NCI-H2081 (cell line): ENCODE data around the gene PREP.

Source experiments
- DNase-seq, 2 experiments: peaks; one replicate each; lab custom pipeline; 2025; lab: John Stamatoyannopoulos, UW

PREP gene

GRCh38 chr6:105391705-105392104, 11.2 kb downstream of the PREP start:
- DNase-seq, result no peak

- no peak for DNase-seq
These were observed 13.3 kb downstream of the PREP start for GRCh38 chr6:105389543-105389942.

- no peak for DNase-seq
These were observed 14.5 kb downstream of the PREP start for GRCh38 chr6:105388392-105388791.

- DNase-seq, result no peak
These were observed 18.9 kb downstream of the PREP start for GRCh38 chr6:105384004-105384403.

- DNase-seq, result no peak
These were observed 19.9 kb downstream of the PREP start for GRCh38 chr6:105382958-105383357.

- DNase-seq, result no peak
These were observed 20.4 kb downstream of the PREP start for GRCh38 chr6:105382496-105382895.

GRCh38 chr6:105380634-105381033, 22.2 kb downstream of the PREP start:
- no peak for DNase-seq

GRCh38 chr6:105375797-105376196, 27.1 kb downstream of the PREP start:
- no peak for DNase-seq

- DNase-seq, result no peak
These were observed 28.9 kb downstream of the PREP start for GRCh38 chr6:105374010-105374420.

- no peak for DNase-seq
These were observed 29.4 kb downstream of the PREP start for GRCh38 chr6:105373481-105373880.

GRCh38 chr6:105372849-105373182, 30.1 kb downstream of the PREP start:
- DNase-seq, result no peak

- DNase-seq, result no peak
These were observed 30.6 kb downstream of the PREP start for GRCh38 chr6:105372142-105372848.

GRCh38 chr6:105370351-105370750, 32.5 kb downstream of the PREP start:
- DNase-seq, result no peak

- DNase-seq, result no peak
These were observed 33.7 kb downstream of the PREP start for GRCh38 chr6:105369145-105369544.

GRCh38 chr6:105364243-105364642, 38.6 kb downstream of the PREP start:
- no peak for DNase-seq

- DNase-seq, result peak in 1 of 2 experiments; percentile 1
These were observed 39.7 kb downstream of the PREP start for GRCh38 chr6:105363100-105363754.

- no peak for DNase-seq
These were observed 43.2 kb downstream of the PREP start for GRCh38 chr6:105359419-105360370.

GRCh38 chr6:105357165-105357564, 45.7 kb downstream of the PREP start:
- peak in 1 of 2 experiments; percentile 29 for DNase-seq

GRCh38 chr6:105352037-105352617, 50.8 kb downstream of the PREP start:
- no peak for DNase-seq

- DNase-seq, result no peak
These were observed 54.0 kb downstream of the PREP start for GRCh38 chr6:105348897-105349296.

GRCh38 chr6:105346052-105346451, 56.8 kb downstream of the PREP start:
- DNase-seq, result no peak

GRCh38 chr6:105345506-105345905, 57.4 kb downstream of the PREP start:
- DNase-seq, result no peak
